Stimulated activated CD4-positive, alpha-beta T cell treated with anti-CD3 and anti-CD28 coated beads, Interleukin-1b, Interleukin-23, amount 100 ng/mL, for 24 hours (primary cell): Measurements from ENCODE around the gene RBM15B.

Experiments
- DNase-seq, 4 experiments: peaks; one replicate each; pipeline ENCODE4 v3.0.0-alpha.2; 2020; ENCODE audit warnings: low read depth in 4 of 4, low spot score in 1 of 4

RBM15B gene

GRCh38 chr3:51391566-51392354, 675 bp downstream of the RBM15B start:
- peak in 1 of 4 experiments; percentile 21 for DNase-seq

DNA sequence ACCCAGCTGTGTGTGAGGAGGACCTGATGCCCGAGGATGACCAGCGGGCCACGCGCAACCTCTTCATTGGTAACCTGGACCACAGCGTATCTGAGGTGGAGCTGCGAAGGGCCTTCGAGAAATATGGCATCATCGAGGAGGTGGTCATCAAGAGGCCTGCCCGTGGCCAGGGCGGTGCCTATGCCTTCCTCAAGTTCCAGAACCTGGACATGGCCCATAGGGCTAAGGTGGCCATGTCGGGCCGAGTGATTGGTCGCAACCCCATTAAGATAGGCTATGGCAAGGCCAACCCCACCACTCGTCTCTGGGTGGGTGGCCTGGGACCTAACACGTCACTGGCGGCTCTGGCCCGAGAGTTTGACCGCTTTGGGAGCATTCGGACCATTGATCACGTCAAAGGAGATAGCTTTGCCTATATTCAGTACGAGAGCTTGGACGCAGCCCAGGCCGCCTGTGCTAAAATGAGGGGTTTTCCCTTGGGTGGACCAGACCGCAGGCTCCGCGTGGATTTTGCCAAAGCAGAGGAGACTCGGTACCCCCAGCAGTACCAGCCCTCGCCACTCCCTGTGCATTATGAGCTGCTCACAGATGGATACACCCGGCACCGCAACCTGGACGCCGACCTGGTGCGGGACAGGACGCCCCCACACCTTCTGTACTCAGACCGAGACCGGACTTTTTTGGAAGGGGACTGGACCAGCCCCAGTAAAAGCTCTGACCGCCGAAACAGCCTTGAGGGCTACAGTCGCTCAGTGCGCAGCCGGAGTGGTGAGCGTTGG, 1.5 kb downstream of the RBM15B start:
- no peak for DNase-seq

GRCh38 chr3:51393134-51393495, 2.0 kb downstream of the RBM15B start:
- no peak for DNase-seq

GRCh38 chr3:51393564-51393963, 2.5 kb downstream of the RBM15B start:
- no peak for DNase-seq

DNA sequence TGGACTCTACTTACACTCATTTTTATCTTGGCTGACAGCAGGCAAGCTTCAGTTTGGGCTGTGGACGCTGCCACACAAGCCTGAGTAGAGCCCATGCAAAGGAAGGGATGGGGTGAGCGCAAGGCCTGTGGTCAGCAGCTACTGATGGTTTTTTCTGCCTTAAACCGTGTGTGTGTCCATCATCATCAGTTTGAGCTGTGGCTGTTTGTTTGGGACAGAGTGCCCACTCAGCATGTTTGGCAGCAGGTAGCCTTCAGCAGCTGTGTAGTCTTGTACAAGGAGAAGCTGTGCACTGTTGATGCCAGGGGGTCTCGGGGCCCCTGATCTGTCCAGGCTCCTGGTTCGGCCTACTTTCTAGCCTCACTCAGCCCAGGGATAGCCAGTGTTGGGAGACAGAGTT, 3.5 kb downstream of the RBM15B start:
- DNase-seq, result no peak

- no peak for DNase-seq
Observed at GRCh38 chr3:51395493-51396213, 4.6 kb downstream of the RBM15B start.

- DNase-seq, result no peak
Observed at GRCh38 chr3:51396401-51396800, 5.3 kb downstream of the RBM15B start.

DNA sequence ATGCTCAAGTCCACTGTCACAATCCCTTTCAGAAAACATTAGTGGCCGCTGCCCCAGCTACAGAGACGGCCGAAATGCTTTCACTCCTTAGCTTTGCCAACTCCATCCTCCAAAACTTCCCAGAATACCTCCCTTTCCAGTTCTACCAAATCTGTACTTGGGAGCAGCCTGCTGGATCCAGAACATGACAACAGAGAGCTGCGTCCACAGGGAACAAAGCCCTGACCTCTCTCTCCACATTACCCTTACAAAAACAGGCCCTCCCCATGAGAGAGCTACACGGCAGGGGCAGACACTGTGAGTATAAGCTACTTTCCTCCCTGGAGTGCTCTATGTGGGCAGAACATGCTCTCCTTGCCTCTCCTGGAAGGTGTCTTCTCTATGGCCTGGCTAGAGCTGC, 6.3 kb downstream of the RBM15B start:
- no peak for DNase-seq

GRCh38 chr3:51398595-51399310, 7.7 kb downstream of the RBM15B start:
- DNase-seq, result no peak

GRCh38 chr3:51400166-51400565, 9.1 kb downstream of the RBM15B start:
- no peak for DNase-seq

GRCh38 chr3:51401735-51402134, 10.7 kb downstream of the RBM15B start:
- no peak for DNase-seq

- DNase-seq, result no peak
Observed at GRCh38 chr3:51403675-51404074, 12.6 kb downstream of the RBM15B start.

DNA sequence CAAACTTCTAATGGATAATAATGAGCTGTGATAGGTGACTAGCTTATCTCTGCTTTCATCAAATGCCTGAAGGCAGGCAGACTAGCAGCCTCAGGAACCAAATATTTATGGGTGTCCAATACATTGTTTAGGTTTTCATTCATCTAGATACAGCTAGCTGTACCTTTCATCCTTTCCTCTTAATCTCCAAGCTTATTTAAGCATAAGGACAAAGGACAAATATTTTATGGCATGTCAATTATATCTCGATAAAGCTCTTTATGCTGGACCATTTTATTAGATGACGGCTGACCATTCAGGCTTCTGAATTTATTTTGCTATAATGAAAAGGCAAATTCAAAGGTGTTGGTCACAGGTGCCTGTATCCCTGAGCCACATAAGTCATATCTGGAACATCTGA, 16.9 kb downstream of the RBM15B start:
- DNase-seq, result no peak

GRCh38 chr3:51408813-51409212, 17.7 kb downstream of the RBM15B start:
- DNase-seq, result no peak

GRCh38 chr3:51422211-51422610, 31.1 kb downstream of the RBM15B start:
- DNase-seq, result no peak

DNA sequence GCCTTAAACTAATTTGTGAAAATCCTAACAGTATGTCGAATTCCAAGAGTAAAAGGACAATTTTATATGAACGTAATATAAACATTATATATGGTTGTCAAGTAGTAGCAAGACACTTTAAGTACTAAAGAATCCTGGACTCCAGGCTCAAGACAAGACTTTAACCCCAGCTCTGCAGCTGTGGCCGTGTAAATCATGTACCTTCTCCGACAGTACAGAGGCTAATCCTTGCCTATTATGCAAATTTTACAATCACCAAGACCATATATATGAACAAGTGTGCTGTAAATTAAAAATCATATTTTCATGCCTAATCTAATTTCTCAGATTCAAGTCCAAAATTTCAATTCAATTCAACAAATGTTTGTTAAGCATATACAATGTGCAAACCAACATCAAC, 35.8 kb downstream of the RBM15B start:
- no peak for DNase-seq

DNA sequence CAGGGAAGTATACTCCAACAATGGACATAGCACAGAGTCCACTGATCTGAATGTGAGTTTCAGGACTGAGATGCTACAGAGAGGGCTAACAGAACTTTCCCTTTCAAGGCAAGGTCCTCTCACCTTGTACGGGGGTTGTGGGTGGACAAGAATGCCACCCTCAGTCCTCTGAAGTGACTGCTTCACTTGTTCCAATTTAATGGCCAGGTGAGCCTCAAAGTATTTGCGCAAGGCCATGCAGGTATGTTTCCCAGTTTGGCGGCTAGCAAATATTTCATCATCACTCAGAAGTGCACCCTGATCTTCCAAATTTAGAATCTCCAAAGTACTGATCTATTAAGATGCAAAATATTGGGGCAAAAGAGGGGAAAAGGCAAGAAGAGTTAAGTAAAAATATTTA, 38.1 kb downstream of the RBM15B start:
- DNase-seq, result no peak

- DNase-seq, result no peak
Observed at GRCh38 chr3:51434110-51434509, 43.0 kb downstream of the RBM15B start.

GRCh38 chr3:51434746-51435327, 43.8 kb downstream of the RBM15B start:
- DNase-seq, result peak in 2 of 4 experiments; percentile 3 to 16

- no peak for DNase-seq
Observed at GRCh38 chr3:51436998-51437639, 46.0 kb downstream of the RBM15B start.
